ENCODE measurements around the gene CGREF1. TPM values are rescaled to one million over a fixed set of nuclear protein-coding genes. Genes with fewer than 3 reads are reported as not detected.
"Not testable (repeated sequence)": the region's sequence is repeated elsewhere in the genome, so short reads cannot be mapped to it uniquely, and the experiment has no call there.

The CGREF1 gene
- total RNA-seq, 1 donor from 2014 or later: 0.27 TPM

DNA sequence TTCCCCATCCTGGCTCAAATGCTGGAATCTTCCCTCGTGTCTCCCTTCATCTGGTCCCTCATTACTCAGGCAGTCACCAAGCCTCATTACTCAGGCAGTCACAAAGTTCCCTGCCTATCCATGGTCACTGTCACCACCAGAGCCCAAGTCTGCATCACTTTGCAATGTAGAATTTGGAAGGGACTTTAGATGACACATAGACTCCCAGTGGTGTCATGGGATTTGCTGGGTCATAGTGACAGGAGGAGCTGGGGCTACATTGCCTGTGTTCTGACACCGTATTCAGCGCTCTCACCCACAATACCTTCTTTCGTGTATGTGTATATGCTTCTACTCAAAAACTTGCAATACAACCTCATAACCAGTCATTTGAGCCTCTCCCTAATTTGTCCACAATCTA lies 42.6 kb downstream of the CGREF1 start:
- DNase-seq (ENCODE audit: low read depth): peak; percentile 17

DNA sequence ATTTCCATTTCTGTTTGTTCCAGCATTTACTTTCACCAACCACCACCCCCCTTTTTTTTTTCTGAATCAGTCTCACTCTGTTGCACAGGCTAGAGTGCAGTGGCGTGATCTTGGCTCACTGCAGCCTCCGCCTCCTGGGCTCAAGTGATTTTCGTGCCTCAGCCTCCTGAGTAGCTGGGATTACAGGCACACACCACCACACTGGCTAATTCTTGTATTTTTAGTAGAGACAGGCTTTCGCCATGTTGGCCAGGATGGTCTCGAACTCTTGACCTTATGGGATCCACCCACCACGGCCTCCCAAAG lies 43.4 kb downstream of the CGREF1 start:
- not testable (repeated sequence) for DNase-seq (ENCODE audit: low read depth)

DNA sequence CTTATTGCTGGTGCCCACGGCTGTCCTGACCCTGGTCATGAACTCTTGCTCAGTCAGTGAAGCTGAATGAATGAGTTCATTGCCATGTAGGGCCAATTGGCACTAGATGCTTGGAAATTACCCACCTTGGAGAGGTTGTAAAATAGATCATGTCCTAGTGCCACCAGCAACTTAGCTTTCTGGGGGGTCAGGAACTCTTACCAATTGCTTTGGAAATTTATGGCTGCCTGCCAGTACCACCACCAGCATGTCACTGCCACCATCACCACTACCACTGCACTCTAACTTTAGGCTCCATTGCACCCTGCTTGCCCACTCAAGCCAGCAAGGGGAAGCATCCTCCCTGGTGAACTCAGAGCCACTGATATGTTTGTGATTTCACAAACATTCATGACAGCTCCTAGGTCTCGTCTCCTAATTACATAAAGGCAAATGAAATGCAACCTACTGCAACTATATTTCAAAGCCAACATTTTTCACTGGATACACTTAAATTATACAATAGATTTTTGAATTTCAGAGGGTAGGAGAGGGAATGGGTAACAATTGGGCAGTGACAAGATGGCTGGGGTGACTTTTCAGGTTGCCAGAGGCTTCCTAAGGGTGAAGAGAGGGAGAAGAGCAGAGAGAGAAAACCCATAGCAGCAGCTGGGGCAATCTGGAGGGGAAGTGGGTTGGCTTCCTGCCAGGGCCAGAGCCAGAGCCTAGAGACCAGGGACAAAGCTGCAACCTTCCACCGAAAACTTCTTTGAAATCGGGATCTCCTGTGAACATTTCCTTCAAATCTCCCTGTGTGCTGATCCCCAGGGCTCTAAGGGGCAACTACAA lies 44.0 kb downstream of the CGREF1 start:
- peak; percentile 36 for DNase-seq (ENCODE audit: low read depth)

DNA sequence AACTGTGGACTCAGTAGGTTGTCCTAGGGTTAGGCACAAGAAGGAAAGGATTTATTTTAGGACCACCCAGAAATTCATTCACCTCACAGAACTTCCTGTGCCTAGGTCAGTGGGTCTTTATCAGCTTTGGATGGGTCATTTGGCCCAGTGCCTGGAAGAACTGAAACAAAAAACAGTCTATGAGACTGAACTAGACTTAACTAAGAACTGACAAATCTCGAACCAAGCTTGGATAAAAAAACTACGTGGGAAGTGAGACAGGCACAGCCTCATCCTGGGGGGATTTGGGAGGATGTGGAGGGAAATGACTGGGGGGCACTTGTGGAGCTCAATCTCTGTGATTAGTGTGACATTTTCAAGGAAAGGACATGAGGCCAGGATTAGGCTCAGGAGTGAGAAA lies 45.1 kb downstream of the CGREF1 start:
- no peak for DNase-seq (ENCODE audit: low read depth)

DNA sequence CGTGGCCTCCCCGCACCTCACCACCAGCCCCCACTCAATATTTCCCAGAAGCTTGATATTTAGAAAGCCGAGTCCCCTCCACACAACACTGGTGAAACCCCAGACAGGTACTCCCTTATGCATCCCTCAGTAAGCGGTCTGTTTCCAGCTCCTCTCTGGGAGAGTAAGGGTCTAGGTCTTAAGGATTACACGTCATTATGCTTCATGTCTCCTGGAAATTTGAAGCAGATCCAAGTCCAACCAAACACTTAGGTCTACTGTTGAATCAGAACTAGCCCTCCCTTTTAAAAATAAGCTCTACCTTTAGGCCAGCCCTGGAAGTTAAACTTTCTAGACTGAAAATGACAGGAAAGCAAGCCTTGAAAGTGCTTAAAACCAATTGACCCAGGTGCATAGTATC lies 46.0 kb downstream of the CGREF1 start:
- no peak for DNase-seq (ENCODE audit: low read depth)

DNA sequence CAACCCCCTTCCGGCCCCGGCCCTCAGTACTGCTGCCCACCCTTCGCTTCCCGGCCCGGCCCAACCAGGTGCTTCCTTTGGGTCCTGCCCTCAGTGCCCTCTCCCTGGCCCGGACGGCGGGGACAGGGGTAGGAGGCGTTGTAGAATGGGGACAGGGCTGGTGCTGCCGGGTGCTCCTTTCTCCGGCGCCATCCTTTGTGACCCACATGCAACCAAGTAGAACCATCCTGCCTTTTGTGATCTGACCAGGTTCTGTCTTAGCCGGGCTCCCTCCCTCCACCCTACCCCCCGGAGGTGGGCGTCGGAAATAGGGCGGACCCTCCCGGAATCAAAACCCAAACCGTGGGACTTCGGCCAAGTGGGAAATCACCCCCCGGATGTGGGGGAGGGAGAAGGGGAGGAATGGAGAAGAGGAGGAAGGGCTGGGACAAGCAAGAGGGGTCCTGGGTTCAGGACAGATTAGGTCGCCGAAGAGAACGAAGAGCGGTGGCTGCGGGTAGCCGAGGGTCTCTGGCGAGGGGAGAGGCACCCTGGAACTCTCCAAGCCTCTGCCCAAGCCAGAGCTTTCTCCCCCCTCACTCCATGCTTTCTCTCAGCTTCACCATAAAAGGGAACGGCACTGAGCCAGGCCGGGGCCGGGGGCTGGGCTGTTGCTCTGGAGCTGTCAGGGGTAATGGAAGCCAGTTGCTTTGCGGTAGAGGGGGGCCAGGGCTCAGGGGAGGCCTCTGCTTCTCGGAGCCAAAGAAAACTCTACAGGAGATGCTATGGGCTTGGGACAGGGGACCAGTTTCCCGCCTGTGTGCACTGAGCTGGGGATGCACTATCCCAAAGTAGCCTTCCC lies 46.7 kb downstream of the CGREF1 start:
- DNase-seq (ENCODE audit: low read depth): no peak

DNA sequence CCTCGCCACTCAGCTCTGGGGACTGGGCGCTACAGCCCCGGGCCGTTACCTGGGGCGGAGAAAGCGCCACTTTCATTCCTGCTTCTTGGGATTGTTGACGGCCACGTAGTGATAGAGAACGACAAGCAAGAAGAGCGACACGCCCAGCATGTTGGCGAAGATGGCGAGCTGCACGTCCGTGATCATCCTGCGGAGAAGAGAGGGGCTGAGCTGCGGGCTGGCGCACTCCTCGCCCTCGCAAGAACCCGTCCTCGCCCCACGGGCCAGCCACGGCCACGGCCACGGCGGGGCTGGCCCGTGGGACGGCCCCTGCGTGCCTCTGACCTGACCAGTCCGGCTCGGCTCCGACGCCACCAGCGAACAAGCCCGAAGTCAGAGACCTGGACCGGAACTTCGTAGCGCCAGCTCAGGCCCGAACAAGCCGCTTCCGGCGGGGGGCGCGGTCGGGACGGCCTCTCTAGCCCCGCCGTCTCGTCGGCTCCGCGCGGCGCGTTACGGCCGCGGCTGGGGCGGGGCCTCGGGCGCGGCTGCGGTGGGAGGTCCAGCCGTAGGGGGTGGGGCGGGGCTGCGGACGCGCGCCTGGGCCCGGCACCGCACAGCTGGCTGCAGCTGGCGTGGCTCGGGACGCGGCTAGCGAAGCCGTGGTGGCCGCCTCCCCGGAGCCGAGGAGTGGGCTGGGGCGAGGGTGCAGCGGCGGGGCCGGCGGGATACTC lies 47.5 kb downstream of the CGREF1 start, which contains the start of gene OST4:
Gene OST4, minus strand, starts transcription at position 378 of the 713 bp plus-strand sequence.
- DNase-seq (ENCODE audit: low read depth): peak; percentile 93

- no peak for DNase-seq (ENCODE audit: low read depth)
Observed at GRCh38 chr2:27070653-27071276, 48.2 kb downstream of the CGREF1 start.

DNA sequence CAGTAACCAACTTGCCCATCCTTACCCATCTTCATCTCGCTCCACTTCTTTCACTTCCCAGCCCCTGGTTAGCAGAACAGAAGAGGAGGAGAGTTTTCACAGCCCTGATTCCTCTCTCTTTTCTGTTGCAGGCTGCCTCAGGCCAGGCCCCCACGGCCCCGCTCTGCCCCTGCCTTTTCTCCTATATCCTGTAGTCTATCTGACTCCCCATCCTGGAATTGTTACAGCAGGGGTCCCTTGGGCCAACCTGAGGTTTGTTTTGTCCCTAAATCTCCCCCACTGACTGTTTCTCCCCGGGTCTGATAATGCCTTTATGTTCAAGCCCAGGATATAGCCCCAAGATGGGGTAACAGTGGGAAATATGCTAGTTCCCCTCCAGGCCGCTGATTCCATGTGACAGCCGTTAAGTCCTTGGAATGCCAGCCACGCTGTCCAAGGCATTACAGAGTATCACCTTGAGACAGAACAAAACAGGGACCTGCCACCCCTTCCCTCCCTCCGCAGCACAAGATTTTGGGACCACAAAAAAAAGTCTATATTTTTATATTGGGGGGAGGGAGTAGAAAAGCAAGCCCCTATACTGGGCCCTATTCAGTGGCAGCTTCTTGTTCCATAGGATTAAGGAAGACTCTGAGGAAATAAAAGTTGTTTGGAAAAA lies 48.8 kb downstream of the CGREF1 start:
- DNase-seq (ENCODE audit: low read depth): no peak

DNA sequence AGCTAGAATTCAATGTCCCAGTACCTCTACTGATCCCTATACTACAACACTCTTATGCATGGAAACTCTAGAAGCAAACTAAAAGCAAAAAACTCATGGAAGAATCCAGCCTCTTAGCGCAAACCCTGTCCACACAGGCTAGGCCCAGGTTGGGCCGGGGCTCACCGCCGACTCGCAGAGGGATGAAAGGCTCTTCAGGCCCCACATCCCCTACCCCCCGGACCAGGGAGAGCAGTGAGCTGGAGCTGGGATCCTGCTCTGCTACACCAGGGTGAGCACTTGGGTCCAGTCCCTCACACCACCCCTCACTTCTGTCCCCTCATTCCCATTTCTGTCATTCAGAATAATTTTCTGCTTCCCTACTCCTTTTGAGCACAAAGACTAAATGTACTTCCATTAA lies 49.5 kb downstream of the CGREF1 start:
- no peak for DNase-seq (ENCODE audit: low read depth)

GRCh38 chr2:27067385-27067784 lies 51.5 kb downstream of the CGREF1 start:
- no peak for DNase-seq (ENCODE audit: low read depth)

- DNase-seq (ENCODE audit: low read depth): no peak
Observed at GRCh38 chr2:27065128-27065527, 53.8 kb downstream of the CGREF1 start.

DNA sequence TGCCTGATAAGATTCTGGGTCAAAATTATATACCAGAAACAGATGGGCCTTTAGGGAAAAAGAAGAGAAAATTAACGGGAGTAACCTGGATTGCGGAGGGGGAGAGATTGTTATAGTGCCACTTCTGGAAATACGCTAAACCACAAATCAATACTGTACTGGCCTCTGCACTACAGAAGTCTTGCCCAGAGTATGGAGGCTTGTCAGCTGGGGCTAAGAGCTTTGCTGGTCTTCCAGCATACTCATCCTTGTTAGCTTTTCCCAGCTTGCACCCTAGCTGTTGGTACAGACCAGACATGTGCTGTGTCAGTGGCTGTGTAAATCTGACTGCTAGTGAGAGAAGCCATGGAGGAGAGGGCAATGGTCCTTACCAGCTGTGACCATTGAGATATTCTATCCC lies 58.6 kb downstream of the CGREF1 start:
- no peak for DNase-seq (ENCODE audit: low read depth)

- DNase-seq (ENCODE audit: low read depth): no peak
Observed at GRCh38 chr2:27059141-27059820, 59.6 kb downstream of the CGREF1 start.

GRCh38 chr2:27058210-27058609 lies 60.7 kb downstream of the CGREF1 start:
- no peak for DNase-seq (ENCODE audit: low read depth)

GRCh38 chr2:27057184-27057583 lies 61.7 kb downstream of the CGREF1 start:
- no peak for DNase-seq (ENCODE audit: low read depth)

- DNase-seq (ENCODE audit: low read depth): no peak
Observed at GRCh38 chr2:27054721-27055120, 64.2 kb downstream of the CGREF1 start.

DNA sequence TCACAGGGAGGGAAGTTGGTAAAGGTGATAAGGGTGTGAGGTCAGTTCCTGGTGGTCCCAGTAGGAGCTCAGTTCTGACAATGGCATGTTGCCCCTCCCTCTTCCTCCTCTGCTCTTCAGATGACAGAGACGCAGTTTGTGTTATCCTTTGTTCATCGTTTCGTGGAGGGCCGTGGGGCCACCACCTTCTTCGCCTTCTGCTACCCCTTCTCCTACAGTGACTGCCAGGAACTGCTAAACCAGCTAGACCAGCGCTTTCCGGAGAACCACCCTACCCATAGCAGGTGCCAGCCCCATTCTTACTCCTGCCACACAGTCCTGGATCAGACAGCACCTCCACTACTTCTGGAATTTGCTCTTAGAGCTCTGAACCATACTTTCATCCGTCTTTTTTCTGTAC lies 65.2 kb downstream of the CGREF1 start:
- no peak for DNase-seq (ENCODE audit: low read depth)

GRCh38 chr2:27053321-27053720 lies 65.6 kb downstream of the CGREF1 start:
- DNase-seq (ENCODE audit: low read depth): no peak

DNA sequence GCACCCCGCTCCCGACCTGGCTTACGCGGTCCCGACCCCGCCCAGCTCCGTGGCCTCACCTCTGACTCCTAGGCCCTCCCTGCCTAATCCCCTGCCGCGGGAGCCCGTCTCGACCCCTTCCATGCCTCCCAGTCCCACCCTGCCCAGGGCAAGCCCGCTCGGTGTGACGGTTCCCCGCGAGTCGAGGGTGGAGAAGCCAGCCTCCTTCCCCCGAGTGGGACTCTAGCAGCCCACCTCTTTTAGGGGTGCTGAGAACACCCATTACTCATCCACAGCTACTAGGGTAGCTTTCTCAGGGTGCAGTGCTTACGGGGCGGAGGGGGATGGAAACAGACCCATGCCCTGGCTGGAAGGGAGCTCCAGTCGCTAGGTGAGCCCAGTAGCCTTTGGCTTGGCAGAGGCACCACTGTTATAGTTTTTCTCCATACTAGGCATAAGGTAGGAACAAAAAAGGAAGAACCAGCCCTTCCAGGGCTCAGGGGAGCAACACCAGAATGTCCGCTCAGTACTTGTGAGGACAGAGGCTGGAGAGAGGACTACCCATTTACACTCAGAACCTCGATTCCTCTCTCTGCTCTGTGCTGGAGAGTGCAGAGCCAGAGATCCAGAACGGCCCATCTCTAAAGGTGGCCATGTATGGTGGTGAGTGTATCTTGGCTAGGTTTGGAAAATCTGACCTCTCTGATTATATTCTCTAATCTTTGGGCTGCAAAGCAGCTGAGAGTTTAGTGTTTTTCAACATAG lies 66.9 kb downstream of the CGREF1 start:
- peak; percentile 8 for DNase-seq (ENCODE audit: low read depth)

Data from myocyte (in vitro differentiated cells).